ENCODE data around the gene NKAIN1.
"Not testable (repeated sequence)": the region's sequence is repeated elsewhere in the genome, so short reads cannot be mapped to it uniquely, and the experiment has no call there.

The NKAIN1 gene

GRCh38 chr1:31239653-31240241, at the start of gene NKAIN1 (continued):
- TF ChIP-seq GLIS2 (tag by site-specific recombination; IDR thresholded peaks at IDR 0.05) (no peak), ZNF398 (tag by site-specific recombination; IDR thresholded peaks at IDR 0.05) (peak; percentile 89), SP3 (tag by site-specific recombination; IDR thresholded peaks at IDR 0.05) (no peak), PRDM2 (tag by site-specific recombination; IDR thresholded peaks at IDR 0.05; ENCODE audit: borderline replicate concordance) (no peak), KLF10 (tag by site-specific recombination; IDR thresholded peaks at IDR 0.05) (no peak), ZFHX2 (tag by site-specific recombination; conservative IDR thresholded peaks at IDR 0.05) (no peak)

- H3K9me3 ChIP-seq (ENCODE audit: control insufficient read depth, insufficient read depth, low read depth, low read length) = no peaks in the 10 kb centered on the region
- TF ChIP-seq ZBTB1 (tag by site-specific recombination; IDR thresholded peaks at IDR 0.05) (no peak), HOXC10 (CRISPR knock-in tag; IDR thresholded peaks at IDR 0.05) (no peak), ZNF302 (tag by site-specific recombination; IDR thresholded peaks at IDR 0.05; ENCODE audit: low read depth) (no peak), ZSCAN5A (tag by site-specific recombination; IDR thresholded peaks at IDR 0.05) (no peak), HOXD13 (CRISPR knock-in tag; IDR thresholded peaks at IDR 0.05; ENCODE audit: borderline replicate concordance) (no peak)
- H3K27ac ChIP-seq (ENCODE audit: extremely low read depth, low read depth, low read length) = no peak overlapping the region
- H3K36me3 ChIP-seq (ENCODE audit: control insufficient read depth in 2 of 2, insufficient read depth in 1 of 2, low read length in 2 of 2) = peaks cover 64 to 95% of the 10 kb centered on the region in 2 experiments
- ChIA-PET POLR2A (interaction anchor here (1.0 kb wide), 1 partner anchor 10 kb away, joined by 5 read pairs; no protein-coding TSS in a partner anchor), CTCF (no interaction called here)
- H3K4me1 ChIP-seq (ENCODE audit: control insufficient read depth, insufficient read depth, low read length) = no peaks in the 10 kb centered on the region
- H3K4me3 ChIP-seq (ENCODE audit: low read depth, low read length) = no peak overlapping the region
Observed at GRCh38 chr1:31289021-31289420, 49.3 kb upstream of the NKAIN1 start.

- not testable (repeated sequence) for H3K27ac ChIP-seq (ENCODE audit: extremely low read depth, low read depth, low read length); H3K9me3 ChIP-seq (ENCODE audit: control insufficient read depth, insufficient read depth, low read depth, low read length); H3K4me3 ChIP-seq (ENCODE audit: low read depth, low read length); H3K4me1 ChIP-seq (ENCODE audit: control insufficient read depth, insufficient read depth, low read length)
- peaks cover 61 to 95% of the 10 kb centered on the region in 2 experiments for H3K36me3 ChIP-seq (ENCODE audit: control insufficient read depth in 2 of 2, insufficient read depth in 1 of 2, low read length in 2 of 2)
- POLR2A ChIA-PET = interaction anchor here (0.7 to 1.3 kb wide), 2 partner anchors 9 to 86 kb away, joined by 4 to 6 read pairs; partner anchors contain the start of genes SNRNP40 and ZCCHC17
- CTCF ChIA-PET = interaction anchor here (1.6 to 1.7 kb wide), 2 partner anchors 10 to 102 kb away, joined by 6 to 7 read pairs; no protein-coding TSS in a partner anchor
Observed at GRCh38 chr1:31287791-31288190, 48.1 kb upstream of the NKAIN1 start.

Measured in HEK293 (cell line).